ENCODE results near the gene OLIG1. TPM values are rescaled to one million over a fixed set of nuclear protein-coding genes. Genes with fewer than 3 reads are reported as not detected.

Gene OLIG1
- total RNA-seq, 1 donor from 2014 or later = not detected

GRCh38 chr21:33096426-33096825 is 26.5 kb downstream of the OLIG1 start:
- no peak overlapping the region for H3K27ac Mint-ChIP-seq
- H3K9me3 Mint-ChIP-seq = no peaks in the 10 kb centered on the region
- no peak for TF ChIP-seq CTCF (IDR thresholded peaks at IDR 0.05)
- no peak for ATAC-seq (ENCODE audit: low read depth)
- H3K4me1 Mint-ChIP-seq = peaks cover 5% of the 10 kb centered on the region
- ChIA-PET POLR2A (no interaction called here), CTCF (no interaction called here)
- no peak for DNase-seq
- no peak overlapping the region for H3K4me3 Mint-ChIP-seq
- intact Hi-C loops (cut with micrococcal nuclease) = no loop called here
- no peaks in the 10 kb centered on the region for H3K36me3 Mint-ChIP-seq (ENCODE audit: low read depth)
- H3K27me3 Mint-ChIP-seq = peaks cover 20% of the 10 kb centered on the region

- H3K9me3 Mint-ChIP-seq = no peaks in the 10 kb centered on the region
- peaks cover 34% of the 10 kb centered on the region for H3K27me3 Mint-ChIP-seq
- ATAC-seq (ENCODE audit: low read depth) (no peak), DNase-seq (no peak)
- no peak overlapping the region for H3K4me3 Mint-ChIP-seq
- CTCF ChIA-PET = no interaction called here
- H3K36me3 Mint-ChIP-seq (ENCODE audit: low read depth) = no peaks in the 10 kb centered on the region
- H3K4me1 Mint-ChIP-seq = peaks cover 5% of the 10 kb centered on the region
- intact Hi-C loops (cut with micrococcal nuclease) = no loop called here
- POLR2A ChIA-PET = no interaction called here
- H3K27ac Mint-ChIP-seq = no peak overlapping the region
- TF ChIP-seq CTCF (IDR thresholded peaks at IDR 0.05) = no peak
Measured at GRCh38 chr21:33099131-33099530, 29.2 kb downstream of the OLIG1 start.

GRCh38 chr21:33101300-33101911 is 31.5 kb downstream of the OLIG1 start:
- ATAC-seq (ENCODE audit: low read depth) (peak; percentile 66), DNase-seq (no peak)
- POLR2A ChIA-PET = no interaction called here

GRCh38 chr21:33105088-33105487 is 35.1 kb downstream of the OLIG1 start:
- intact Hi-C loops (cut with micrococcal nuclease) = no loop called here
- DNase-seq = no peak
- H3K9me3 Mint-ChIP-seq = peaks cover 4% of the 10 kb centered on the region
- H3K4me3 Mint-ChIP-seq = no peak overlapping the region
- POLR2A ChIA-PET = no interaction called here
- no peak overlapping the region for H3K27ac Mint-ChIP-seq
- CTCF ChIA-PET = no interaction called here
- no peaks in the 10 kb centered on the region for H3K4me1 Mint-ChIP-seq
- H3K36me3 Mint-ChIP-seq (ENCODE audit: low read depth) = no peaks in the 10 kb centered on the region
- H3K27me3 Mint-ChIP-seq = peaks cover 64% of the 10 kb centered on the region
- no peak for ATAC-seq (ENCODE audit: low read depth)
- TF ChIP-seq CTCF (IDR thresholded peaks at IDR 0.05) = no peak

More at GRCh38 chr21:33101300-33101911, 31.5 kb downstream of the OLIG1 start:
- Mint-ChIP-seq H3K36me3 (ENCODE audit: low read depth) (no peaks in the 10 kb centered on the region), H3K27me3 (peaks cover 50% of the 10 kb centered on the region), H3K9me3 (peaks cover 4% of the 10 kb centered on the region), H3K4me1 (peaks cover 2% of the 10 kb centered on the region), H3K27ac (no peak overlapping the region), H3K4me3 (no peak overlapping the region)
- no peak for TF ChIP-seq CTCF (IDR thresholded peaks at IDR 0.05)
- CTCF ChIA-PET = no interaction called here
- intact Hi-C loops (cut with micrococcal nuclease) = no loop called here

- no peak overlapping the region for H3K4me3 Mint-ChIP-seq
- TF ChIP-seq CTCF (IDR thresholded peaks at IDR 0.05) = no peak
- H3K4me1 Mint-ChIP-seq = no peaks in the 10 kb centered on the region
- no peak overlapping the region for H3K27ac Mint-ChIP-seq
- intact Hi-C loops (cut with micrococcal nuclease) = no loop called here
- H3K36me3 Mint-ChIP-seq (ENCODE audit: low read depth) = no peaks in the 10 kb centered on the region
- ATAC-seq (ENCODE audit: low read depth) = no peak
- H3K9me3 Mint-ChIP-seq = peaks cover 4% of the 10 kb centered on the region
- H3K27me3 Mint-ChIP-seq = peaks cover 69% of the 10 kb centered on the region
- POLR2A ChIA-PET = no interaction called here
- CTCF ChIA-PET = no interaction called here
- no peak for DNase-seq
Measured at GRCh38 chr21:33108228-33108627, 38.3 kb downstream of the OLIG1 start.
